GM21825 (cell line): Measurements from ENCODE around the gene OLFML2A.
"Not testable (repeated sequence)": the region's sequence is repeated elsewhere in the genome, so short reads cannot be mapped to it uniquely, and the experiment has no call there.

Source experiments
- ATAC-seq: cut with Tn5 transposase; IDR thresholded peaks from one replicate; pipeline ENCODE4 v1.9.1; 2021; ENCODE audit warnings: mild to moderate bottlenecking, moderate library complexity; ENCODE audit not compliant: unreplicated experiment

OLFML2A gene

DNA sequence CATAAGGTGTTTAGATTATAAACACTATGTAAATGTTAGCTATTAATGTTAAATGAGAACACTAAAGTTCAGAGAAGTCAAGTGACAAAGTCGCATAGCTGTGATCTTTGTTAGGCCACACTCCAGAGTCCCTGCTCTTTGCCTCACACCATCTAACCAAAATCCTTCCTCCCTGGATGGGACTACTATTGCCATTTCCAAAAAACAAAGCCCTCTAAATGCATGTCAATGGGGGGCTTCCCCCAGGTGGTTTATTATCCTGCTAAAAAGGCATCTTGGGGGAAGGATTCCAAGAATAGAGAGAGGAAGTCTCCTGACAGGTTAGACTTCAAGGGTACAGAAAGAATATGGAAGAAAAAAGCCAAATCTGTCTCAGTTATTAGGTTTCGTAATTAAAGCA is 16.2 kb upstream of the OLFML2A start:
- ATAC-seq = no peak

DNA sequence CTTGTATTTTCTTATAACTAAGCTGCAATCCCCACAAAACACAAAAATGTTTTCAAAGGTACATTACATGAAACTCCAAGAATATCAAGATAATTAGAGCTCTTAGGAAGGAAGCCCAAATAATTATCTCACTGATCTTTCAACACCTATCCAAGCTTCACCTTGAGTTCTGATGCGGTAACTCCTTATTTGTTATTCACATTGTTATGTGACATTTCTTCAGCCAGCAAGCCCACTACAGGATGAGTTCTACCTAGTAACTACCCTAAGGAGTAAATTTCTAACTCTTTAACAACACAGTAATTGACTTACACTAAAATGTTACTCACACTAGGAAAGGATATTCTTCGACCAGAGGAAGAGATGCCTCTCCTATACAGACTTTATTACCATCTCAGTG is 15.7 kb upstream of the OLFML2A start:
- ATAC-seq = no peak

DNA sequence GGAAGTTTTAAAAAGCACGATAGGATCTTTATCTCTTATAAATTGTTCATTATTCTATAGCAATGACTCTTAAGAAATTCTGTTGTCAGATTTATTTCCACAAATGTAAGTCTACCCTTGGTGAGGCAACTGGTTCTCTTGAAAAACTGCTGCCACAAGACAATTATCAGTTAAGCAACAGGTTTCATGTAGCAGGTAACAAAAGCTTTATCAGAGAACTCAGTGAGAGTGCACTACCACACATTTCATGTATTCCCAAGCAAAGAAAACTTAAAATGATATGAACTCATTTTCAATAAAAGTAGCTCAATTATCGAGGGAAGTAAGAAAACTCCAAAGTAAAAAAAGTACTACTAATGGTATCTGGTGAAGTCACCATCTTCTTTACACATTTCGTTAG is 15.2 kb upstream of the OLFML2A start:
- no peak for ATAC-seq

DNA sequence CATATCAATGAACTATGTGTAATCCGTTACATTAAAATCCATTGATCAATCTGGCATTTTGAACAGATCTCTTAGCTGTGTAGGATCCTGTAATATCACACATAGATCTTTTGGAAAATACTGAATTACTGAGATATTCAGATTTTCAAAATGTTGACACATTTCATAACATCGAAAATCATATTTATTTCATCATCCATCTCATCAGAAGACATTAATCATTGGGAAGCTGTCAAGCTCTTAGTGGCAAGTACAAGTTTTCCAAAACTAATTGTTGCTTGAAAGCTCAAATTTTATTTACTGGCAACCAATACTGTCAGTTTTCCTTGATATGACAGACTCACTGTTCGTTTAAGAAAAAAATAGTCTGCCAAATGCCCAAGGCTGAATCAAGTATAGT is 14.3 kb upstream of the OLFML2A start:
- ATAC-seq = no peak

DNA sequence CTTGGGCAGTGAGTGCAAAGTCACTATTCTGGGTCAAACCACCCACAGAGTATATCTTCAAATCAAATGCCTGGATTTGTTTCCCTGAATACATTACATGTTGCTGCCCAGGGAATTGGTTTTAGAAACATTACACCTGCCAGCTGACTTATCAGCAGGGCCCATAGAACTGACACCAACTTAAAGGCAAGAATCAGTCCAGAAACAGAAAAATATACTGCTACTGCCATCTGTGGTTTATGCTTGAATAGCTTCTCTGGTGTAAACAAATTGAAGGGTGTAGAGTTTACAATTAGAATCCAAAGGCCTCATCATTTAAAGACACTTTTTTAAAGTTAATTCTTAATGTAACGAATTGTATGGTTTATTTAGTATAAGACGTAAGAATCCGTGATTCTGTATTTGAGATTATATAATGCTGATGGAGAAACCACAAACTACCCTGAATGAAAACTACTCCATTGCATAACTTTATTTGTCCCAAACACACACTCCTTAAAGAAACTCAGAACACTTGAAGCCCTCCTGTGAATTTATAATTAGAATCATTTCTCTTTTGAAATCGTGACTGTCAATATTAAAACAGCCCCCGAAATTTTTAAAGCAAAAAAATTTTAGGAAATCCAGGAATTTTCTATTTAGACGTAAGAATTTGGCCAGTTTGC is 12.0 kb upstream of the OLFML2A start:
- ATAC-seq = peak; percentile 65

DNA sequence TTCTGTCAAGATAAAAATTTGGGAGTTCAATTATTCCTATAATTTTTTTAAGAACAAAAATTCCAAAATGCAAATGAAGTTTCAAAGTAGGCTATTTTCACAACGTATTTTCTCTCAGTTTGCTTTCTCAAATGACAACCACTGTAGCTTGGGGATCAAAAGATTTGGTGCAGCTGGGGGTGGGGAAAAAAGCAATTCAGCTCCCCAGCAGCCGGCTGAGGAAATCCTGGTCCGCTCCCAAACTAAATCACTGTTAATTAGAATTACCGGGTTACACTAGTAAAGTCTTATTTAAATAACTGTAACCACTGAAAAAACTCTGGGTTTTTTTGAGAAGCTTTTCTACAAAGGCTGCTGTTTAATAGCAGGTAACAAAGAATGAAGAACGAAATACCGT is 11.5 kb upstream of the OLFML2A start:
- no peak for ATAC-seq

DNA sequence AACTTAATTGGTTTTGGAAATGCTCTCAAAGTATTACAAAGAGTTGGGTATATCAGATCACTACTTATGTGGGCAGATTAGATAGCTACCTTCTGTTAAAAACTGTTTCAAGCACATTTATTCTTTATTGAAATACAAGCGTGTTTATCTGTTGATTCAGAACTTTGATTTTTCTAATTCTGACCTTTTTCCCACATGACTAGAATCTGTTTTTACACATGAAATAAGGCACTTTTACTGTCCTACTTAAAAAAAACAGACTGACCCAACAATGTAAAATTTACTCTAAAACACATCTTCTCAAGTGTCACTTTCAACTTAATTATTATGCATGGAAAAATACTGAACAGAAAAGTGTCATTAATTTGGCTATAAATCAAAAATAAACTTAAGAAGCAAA is 10.6 kb upstream of the OLFML2A start:
- ATAC-seq = no peak

DNA sequence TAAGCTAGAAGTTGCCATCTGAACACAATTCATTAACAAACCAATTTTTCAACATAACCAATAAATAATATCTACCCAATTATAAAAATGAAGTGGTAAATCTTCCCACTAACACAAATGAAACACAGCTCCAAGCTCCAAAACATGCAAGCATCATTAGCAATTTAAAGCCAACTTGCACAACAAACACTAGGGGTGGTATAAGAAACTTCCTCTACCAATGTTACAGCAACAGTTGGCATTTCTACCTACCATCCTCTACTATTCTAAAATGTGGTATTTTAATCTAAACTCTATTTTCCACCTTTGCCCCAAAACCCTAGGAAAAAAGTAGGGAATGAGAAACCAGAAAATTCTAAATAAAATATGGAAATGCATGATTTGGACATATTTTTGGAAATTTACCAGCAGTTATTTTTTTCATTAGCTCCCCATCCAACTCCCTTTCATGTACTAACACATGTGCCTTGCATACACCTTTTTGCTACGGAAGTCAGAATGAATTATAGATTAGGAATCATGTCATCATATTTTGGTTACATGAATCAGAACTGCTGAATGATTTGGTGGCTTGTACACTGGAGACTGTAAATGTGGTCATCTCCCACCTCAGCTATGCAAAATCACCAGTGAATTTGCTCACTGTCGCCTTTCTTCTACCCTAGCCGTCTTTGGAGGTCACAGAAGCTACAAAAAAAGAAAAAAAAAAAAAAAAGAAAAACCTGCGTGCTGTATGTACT is 9.9 kb upstream of the OLFML2A start:
- ATAC-seq = no peak

DNA sequence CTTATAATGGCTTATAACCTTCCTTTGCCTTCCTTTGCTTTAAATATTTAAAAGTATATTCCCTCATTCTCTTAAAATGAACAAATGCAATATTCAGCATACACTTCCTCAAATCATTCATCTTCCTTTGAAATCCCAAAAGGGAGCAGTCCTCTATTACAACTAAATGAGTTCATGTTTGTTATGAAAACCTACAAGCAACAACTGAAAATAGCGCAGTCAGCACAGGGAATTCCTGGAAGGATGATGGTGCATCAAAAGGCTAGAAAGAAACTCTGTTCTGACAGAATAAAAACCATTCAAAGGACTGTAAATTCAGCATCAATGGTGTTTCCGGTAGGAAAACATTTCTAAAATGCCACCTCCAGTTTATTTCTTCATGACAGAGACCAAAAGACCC is 9.1 kb upstream of the OLFML2A start:
- no peak for ATAC-seq

DNA sequence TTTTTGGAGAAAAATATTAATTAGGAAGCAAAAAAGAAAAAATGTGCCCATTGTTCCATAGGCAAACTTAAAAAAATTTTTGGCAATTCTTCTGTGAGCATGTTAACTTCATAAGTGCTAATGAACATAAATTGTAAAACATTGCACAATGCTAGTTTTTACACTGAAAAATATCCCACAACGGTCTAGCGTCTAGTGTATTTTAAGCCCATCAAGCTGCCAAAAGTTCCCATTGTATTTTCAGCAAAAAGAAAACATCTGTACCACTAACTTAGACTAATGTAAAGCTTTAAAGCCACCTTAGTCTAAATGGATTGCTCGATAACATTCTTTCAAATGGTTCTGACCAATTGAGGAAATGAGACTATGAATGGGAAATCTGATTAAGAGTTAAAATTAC is 8.6 kb upstream of the OLFML2A start:
- no peak for ATAC-seq

DNA sequence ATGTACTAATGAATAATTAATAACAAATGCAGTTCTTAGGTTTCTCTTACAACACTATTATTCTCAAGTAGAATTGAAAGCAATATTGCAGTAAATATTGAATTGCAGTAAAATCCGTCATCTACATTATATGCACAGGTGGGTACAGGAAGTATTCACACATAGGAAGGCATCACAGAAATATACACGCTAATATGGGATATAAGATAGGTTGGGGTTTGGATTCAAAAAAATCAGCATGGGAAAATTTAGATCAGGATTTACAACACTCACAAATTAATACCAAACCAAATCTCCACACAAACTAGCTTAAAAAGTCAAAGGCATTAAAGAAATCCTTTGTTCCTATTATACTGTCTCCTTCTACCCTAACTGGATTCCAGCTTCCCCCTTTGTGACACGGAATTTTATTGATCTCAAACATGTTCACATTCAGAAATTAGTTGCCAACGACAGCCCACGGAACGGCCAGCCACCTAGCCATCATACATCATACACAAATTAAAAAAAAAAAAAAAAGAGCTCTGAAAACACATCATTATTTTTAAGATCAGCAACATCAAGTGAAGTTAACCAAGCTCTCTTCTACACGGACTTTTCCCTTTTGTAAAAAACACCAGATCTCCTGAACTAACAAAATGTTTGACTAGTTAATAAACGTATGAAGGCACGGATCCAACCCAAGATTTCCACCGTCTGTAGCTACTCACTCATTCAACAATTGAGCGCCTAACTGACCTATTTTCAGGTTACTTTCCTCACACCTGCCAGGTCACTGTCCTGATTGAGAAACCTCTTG is 8.0 kb upstream of the OLFML2A start:
- ATAC-seq = no peak

DNA sequence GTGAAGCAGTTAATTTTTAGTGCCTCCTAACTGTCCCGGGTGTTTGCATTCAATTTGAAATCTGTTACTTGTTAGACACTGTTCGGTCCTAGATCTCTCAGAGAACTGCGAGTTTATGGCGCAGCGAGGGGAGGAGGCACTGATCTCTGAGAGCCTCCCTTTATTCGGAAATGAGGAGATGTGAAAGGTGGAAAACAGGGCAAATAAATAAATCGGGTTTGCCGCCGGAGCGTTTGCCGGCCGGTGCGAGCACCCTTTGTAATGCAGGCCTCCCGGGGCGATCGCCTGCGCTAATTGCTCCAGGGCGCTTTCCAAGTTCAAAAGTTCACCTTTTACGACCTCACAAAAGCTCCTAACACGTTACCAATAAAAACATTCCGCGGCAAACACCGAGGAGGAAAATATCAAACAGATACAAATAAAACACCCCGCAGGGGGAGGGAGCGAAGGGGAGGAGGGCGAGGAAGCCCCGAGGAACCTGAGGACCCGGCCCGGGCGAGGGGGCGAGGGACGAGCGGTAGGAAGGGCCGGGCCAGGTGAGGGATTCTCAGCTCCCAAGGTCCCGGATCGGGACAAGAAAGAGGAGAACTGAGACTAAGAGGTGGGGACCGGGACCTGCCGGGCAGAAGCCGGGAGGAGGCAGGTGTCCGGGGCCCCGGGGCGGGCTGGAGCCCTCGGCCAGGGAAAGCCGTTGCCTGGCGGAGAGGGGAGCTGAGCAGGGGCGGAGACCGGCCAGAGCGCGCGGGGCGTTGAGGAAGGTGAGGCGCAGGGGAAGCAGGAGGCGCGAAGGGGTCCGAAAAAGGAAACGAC is 7.2 kb upstream of the OLFML2A start:
- ATAC-seq = no peak

DNA sequence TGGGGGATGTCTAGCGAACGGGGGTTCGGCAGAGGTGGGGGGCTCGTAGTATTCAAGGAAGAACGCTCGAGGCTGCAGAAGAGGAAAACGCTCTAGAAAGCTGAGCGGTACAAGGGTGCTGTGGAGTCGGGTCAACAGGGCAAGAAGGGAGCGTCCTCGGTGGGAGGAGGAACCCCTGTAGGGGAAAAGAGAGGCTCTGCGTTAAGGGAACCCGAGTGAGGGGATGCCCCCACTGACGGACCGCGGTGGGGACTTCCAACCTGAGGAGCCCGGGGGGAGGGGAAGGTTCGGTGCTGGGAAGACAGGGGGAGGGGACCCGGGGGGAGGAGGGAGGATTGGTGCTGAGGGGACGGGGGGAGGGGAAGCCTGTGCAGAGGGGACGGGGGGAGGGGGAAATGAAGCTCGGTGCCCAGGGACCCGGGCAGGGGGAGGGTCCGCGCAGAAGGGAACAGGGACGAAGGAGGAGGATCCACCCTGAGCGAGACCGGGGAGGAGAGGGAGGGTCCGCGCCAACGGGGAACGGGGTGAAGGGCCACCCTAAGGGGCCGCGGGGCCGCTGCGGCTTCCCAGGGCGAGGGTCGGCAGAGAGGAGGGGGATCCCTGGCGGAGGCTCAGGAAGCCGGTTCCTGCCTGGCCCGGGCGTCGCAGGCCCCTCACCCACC is 6.4 kb upstream of the OLFML2A start:
- ATAC-seq = no peak

DNA sequence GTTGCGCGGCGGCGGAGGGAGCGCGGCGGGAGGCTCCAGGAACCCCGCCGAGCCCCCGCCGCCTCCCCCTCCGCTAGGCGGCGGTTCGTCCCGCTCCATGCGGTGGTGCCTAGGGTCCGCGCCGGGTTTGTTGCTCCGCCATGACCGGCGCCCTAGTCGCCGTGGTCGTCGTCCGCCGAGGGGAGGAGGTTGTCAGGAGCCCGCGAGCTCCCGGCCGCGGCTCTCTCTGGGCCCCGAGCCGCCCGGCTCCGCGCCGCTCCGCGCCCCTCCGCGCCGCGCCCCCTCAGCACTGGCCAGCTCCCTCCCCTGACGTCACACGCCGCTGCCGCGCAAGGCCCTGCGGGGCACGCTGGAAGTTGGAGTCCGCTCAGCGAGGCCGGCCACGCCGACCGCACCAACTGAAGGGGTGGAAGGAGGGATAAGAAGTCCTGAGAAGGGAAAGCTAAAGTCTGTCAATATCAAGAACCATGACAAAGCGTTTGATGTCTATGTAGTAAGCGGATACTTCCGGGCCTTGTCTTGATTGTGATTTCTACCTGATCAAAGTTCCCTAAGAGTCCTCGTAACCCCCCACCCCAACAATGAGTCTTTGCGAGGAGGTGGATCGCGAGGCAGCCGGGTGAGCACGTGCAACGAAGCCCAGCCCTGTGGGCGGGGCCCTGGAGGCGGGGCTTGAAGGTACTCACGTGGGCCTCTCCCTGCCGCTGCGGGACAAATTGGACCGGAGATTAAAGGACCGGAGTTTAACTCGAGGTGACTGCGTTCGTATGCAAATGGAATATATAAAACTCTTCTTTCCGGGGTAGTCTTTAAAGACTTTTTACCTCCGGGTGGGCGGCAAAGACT is 5.7 kb upstream of the OLFML2A start, which contains the start of gene NR6A1:
Gene NR6A1 (minus strand): TSS at position 291 of the 846 bp plus-strand sequence.
- peak; percentile 87 for ATAC-seq

DNA sequence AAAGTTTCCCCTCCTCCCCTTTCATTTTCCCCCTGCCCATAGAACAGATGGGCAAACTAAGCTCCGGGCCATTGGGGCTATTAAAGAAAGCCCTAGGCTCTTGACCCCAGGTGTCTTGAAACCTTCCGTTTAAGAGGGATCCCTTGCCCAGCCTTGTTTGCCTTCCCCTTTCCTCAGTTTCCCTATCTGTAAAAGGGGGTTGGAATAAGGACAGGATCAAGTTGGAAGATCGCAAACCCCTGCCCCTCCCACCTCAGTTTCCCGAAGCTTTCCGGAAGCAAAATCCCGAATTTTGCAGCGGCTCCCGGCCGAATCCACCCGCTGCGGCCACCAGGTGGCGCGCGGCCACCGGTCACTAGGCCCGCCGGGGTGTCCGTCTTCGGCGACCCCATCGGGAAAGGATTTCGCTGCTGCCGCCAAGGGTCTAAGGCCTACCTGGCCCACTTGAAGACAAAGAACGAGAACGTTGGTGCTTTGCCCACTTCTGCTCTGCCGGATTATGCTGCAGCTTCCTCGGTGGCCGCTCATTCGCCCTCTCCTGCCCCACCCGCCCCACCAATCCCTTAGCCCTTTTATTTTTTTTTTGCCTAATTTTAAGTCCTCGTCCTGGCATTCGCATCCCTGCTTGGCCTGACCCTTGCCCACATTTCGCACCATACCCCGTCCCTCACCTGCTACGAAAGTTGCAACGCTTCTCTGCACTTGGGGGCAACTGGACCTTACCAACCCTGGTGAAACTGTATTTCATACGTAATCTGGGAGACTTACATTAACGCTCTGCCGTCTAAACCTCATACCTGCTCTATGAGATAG is 4.9 kb upstream of the OLFML2A start:
- no peak for ATAC-seq

DNA sequence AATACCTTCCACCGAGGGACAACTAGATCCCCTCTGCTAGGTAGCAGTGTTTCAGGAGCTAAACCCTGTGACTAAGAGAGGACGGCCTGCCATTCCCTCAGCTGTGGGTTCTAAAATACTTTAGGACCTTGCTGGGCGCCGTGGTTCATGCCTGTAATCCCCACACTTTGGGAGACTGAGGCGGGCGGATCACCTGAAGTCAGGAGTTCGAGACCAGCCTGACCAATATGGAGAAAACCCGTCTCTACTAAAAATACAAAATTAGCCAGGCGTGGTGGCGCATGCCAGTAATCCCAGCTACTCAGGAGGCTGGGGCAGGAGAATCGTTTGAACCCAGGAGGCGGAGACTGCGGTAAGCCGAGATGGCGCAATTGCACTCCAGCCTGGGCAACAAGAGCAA is 4.1 kb upstream of the OLFML2A start:
- not testable (repeated sequence) for ATAC-seq

DNA sequence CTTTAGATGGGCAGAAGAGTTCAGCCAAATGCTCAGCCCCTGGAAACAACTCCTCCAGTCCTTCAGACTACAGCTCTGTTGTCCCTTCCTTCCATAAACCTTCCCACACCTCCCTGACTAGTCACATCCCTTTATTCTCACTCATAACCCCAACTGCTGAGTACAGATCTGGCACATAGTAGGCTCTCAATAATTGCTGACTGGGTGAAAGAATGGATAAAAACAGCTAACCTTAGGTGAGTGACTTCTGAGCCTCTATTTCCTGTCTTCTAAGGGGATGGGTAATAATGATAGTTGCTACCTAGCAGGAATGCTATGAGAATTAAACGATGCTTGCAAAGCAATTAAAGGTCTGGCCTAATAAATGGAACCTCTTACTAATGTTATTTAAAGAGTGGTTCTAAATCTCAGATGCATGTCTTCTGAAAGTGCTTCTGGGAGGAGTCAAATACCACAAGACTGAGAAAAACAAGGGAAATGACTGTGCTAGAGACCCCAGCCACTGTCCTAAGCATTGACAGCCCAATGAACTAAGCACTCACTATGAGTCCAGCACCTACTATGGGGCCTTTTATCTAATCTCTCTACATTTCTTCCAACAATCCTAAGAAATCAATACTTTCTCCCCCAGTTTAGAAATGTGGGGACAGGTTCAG is 3.3 kb upstream of the OLFML2A start:
- ATAC-seq = no peak
